Measurements from ENCODE around the gene SAMD3.
"Not testable (repeated sequence)": the region's sequence is repeated elsewhere in the genome, so short reads cannot be mapped to it uniquely, and the experiment has no call there.

The SAMD3 gene

DNA sequence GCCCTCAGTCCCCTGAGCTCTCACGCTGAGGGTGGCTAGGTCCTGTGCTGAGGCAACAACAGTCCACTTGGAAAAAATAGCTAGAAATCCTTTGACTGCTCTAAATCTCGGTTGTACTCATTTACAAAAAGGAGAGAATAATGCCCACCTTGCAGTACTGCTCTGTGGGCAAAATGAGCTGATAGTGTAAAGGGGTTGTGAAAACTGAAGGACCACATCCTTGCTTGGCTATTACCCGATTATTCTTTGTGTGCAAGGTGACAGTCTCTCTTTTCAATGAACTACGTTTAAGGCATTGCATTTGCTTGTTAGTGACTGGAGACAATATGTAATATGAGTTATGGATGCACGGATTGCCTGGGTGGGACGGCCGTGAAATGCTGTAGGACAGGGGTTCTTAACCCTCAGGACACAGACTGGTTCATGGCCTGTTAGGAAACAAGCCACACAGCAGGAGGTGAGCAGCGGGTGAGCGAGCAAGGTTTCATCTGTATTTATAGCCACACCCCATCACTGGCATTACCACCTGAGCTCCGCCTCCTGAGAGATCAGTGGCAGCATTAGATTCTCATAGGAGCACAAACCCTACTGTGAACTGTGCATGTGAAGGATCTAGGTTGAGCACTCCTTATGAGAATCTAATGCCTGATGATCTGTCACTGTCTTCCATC is 14.6 kb downstream of the SAMD3 start:
- DNase-seq = no peak

DNA sequence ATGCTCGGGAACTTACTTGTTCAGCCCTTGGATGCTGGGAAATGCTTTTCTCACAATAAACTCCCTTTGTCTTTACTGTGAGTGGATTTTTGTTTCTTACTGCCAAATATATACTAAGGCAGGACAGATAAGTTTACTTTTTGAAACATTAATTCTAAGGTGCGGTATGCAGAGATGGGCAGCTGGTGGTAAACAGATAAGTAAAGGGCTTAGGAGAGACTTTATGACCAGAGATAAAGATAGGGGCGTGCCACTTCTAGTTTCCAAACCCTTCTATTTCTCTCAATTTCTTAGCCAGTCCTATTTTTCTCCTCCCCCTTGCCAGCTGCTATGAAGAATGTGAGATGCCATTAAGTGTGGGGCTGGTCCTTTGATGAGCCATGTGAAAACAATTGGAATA is 16.3 kb downstream of the SAMD3 start:
- no peak for DNase-seq

DNA sequence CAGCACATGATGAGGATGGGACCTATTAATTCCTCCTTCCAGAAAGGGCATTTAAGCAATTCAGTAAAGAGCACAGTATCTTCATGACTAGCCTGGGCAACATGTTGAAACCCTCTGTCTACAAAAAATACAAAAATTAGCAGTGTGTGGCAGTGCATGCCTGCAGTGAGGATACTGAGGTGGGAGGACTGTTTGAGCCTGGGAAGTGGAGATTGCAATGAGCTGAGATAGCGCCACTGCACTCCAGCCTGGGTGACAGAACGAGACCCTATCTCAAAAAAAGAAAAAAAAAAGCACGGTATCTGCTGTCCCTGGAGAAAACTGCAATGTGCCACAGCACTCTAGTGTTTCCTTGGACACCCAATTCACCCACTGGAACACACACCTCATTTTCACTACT is 18.4 kb downstream of the SAMD3 start:
- DNase-seq = no peak

GRCh38 chr6:130203370-130203769 is 19.4 kb downstream of the SAMD3 start:
- no peak for DNase-seq

- DNase-seq = no peak
Measured at GRCh38 chr6:130202782-130203181, 20.0 kb downstream of the SAMD3 start.

GRCh38 chr6:130200020-130200419 is 22.7 kb downstream of the SAMD3 start:
- DNase-seq = no peak

- no peak for DNase-seq
Measured at GRCh38 chr6:130198483-130199035, 24.2 kb downstream of the SAMD3 start.

GRCh38 chr6:130197816-130198482 is 24.8 kb downstream of the SAMD3 start:
- not testable (repeated sequence) for DNase-seq

DNA sequence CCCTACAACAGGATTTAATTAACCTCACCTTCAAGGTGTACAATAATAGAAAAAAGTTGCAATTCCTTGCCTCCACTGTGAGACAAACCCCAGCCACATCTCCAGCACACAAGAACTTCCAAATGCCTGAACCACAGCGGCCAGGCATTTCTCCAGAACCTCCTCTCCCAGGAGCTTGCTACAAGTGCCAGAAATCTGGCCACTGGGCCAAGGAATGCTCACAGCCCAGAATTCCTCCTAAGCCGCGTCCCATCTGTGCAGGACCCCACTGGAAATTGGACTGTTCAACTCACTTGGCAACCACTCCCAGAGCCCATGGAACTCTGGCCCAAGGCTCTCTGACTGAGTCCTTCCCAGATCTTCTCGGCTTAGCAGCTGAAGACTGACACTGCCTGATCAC is 28.3 kb downstream of the SAMD3 start:
- DNase-seq = not testable (repeated sequence)

DNA sequence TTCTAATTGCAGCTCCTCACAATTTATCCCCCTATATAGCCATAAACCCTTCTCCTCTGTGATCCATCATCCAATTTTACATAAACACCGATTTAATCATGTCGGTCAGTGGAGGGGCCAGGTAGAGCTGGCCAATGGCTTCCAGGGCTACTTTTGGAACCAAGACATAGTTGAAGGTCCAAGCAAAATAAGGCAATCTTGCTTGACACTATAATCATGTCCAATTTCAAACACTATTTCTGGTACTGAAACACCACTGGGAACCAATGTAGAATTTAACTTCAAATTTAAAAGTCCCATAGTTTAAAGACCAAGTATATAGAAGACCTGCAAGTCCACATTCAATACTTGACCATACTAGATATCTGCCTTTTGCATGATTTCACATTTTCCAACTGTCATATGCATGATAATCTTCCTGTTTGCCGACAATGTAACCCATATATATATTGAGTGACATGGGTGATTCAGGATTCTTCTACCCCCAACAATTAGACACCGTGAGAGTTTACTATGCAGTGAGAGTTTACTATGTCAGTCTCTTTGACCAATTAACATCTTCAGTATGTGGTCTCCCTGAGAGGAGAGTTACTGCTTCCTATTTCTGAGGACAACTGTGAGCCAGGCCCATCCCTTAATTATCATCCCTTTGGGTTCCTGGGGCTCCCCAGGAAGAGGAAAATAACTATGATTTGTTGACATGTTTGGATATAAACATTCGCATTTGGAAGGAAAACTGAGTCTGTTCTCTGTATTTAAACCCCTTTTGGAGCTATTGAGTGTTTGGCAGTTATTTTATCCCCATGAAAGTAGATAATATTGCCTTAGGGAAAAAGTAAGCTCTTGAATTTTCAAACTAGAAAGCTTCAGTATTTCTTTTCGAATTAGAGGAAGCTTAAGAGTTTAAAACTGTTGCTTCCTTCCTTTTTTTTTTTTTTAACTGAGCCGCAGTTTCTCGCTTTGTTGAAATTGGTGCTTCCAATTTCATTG is 31.8 kb downstream of the SAMD3 start:
- no peak for DNase-seq

DNA sequence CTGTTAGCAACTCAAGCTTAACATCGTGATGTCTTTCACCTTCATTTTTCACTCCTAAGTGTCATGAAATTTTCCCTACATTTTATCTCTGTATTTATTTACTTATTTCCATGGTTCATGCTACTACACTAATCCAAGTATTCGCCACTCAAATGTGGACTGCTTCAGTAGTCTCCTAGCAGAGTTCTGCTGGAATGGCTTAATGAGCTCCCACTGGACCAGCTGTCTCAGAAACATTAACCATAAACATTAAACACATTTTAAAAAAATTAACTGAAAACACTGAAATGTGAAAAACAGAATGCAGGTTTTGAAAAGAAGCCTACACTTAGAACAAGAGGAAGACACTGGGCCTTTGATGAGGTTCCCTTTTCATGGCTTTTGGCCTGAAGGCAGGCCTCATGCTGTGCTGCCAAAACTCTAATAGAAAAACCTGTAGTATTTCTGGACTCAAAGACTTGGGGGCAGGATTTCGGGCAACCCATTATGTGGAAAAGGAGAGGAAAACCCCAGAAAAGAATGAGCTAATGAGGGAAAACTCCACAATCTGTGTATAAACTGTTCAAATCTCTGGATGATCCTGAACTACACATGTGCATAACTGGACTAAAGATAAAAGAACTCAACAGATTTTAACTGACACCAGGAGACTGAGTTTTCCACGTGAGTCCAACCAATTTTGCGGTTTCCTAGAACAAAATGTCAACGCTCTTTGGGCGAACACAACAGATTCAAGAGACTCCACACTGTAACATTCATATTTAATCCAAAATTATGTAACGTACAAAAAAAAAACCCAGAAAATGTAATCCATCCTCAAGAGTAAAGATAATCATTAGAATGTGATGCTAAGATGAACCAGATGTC is 33.0 kb downstream of the SAMD3 start:
- no peak for DNase-seq

DNA sequence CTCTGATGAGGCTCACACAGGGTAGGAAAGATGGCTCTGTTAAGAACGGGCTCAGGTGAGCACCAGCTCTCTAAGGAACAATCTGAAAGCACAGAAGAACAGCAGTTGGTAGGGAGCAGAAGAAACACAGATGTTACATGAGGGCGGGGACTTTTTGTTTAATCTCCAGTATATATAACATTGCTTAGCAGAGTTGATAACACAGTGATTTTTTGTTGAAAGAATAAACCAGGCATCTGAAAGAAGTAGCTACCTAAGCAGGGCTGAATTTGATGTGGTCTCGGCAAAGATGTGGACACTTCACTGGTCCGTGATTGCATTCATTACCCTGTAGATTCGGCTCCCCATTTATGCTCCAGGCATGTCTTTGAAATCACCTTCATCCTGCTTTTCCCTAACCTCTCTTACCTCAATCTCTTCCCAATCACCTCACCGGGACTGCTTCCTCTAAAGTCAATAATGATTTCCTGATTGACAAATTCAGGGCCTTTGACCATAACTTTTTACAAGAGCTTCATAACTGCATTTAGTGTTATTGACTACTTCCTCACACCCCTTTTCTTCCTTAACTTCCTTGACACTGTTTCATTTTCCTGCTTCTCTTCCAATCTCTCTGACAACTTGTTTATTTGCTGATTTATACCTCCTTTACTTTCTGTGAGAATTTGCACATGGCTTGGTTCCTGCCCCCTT is 34.4 kb downstream of the SAMD3 start:
- DNase-seq = no peak

DNA sequence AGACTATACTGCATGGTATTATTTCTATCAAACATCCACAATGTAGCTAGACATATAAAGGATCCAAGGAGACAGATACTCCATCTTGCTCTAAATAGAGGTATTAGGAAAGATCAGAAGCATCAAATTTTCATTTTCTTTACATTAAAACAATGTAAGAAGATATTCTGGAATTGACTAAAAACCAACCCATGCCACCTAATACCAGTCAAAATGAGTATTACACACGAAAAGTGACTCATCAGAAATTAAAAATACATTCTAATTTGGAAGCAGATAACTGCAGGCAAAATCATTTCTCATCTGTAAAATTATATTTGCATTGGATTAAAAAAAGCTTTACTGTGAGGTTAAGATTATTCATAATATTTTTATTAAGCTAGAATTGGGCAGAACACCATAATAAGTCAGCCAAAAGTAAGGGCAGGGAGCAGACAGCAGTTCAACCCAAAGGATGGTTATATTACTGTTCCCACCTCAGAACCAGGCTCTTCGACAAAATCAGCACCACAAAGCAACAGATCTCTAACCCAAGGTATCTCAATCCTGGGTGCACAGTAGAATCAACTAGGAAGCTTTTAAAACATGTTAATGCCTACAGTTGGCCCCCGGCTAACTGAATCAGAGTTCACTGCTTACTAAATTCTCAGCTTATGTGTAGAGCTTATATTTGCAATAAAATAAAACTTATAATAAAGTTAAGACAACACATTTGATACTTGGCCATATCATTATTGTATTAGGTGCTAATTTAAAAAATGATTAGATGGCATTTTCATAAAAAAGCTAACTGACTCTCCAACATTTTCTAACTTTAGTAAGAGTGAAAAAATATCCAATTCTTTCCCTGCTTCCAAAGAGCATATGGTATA is 35.2 kb downstream of the SAMD3 start:
- no peak for DNase-seq

- DNase-seq = no peak
Measured at GRCh38 chr6:130185658-130186057, 37.1 kb downstream of the SAMD3 start.

DNA sequence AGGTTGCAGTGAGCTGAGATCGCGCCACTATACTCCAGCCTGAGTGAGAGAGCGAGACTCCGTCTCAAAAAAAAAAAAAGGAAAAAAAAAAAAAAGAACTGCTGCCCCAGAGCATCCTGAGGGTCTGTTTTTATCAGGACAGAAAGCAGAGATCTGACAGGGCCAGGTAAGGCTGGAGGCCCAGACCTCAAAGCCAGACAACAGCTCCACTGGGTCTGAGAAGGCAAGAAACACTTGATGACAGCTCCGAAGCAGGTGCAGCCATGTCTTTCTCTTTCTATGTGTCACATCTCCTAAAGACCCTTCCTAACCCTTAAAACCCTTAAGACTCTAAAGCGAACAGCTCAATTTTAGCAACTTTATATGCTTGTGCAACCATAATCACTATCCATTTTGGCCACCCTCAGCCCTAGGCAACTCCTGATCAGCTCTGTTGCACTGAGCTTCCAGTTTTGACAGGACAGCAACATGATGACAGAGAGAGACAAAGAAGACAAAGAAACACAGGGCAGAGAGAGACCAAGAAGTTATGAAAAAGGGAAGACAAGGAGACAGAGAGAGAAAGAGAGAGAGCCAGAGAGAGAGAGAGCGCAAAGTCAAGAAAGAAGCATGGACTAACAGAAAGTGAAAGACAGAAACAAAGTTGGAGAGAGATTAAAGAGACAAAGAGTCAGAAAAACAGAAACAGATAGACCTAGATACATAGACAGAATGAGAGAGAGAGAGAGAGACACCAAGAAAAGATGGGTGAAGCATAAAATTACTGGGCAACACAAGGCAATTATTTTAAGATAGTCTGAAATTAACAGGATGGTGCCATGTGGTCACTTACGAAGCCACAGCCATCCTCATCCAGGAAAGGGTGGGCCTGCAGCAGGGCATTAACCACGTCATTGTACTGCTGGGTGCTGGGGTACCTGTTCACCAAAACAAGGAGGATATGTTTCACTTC is 39.2 kb downstream of the SAMD3 start:
- DNase-seq = no peak

DNA sequence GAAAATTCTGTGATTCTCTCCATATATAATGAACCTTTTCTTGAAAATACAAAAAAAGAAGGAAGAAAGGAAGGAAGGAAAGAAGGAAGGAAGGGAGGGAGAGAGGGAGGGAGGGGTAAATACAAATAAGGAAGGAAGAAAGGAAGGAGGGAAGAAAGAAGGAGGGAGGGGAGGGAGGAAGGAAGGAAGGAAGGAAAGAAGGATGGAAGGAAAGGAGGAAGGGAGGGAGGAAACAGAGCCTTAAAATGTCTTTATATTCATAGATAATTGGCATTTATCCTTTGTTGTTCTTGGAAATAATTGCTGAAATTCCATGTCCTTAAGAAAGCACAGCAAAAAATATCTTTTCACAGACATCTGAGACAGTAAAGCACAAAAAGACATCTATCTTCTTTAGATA is 40.3 kb downstream of the SAMD3 start:
- no peak for DNase-seq

GRCh38 chr6:130178692-130179091 is 44.1 kb downstream of the SAMD3 start:
- no peak for DNase-seq

DNA sequence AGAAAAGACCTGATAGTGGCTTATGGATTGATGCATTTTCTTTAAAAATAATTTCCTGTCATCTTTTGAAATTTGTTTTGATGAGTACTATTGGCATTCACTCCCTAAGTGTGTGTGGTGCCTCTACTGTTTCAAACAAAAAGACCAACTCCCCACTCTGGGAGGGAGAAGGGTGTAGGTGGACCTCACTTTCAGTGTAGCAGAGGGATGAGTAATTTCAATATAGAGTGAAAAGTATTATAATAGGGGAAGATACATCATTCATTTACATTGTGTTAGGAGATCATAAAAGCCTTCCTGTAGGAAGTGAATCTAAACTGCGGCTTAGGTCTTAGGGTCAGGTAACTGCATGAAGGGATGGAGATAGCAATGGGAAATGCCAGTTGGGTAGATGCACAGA is 46.4 kb downstream of the SAMD3 start:
- DNase-seq = no peak

DNA sequence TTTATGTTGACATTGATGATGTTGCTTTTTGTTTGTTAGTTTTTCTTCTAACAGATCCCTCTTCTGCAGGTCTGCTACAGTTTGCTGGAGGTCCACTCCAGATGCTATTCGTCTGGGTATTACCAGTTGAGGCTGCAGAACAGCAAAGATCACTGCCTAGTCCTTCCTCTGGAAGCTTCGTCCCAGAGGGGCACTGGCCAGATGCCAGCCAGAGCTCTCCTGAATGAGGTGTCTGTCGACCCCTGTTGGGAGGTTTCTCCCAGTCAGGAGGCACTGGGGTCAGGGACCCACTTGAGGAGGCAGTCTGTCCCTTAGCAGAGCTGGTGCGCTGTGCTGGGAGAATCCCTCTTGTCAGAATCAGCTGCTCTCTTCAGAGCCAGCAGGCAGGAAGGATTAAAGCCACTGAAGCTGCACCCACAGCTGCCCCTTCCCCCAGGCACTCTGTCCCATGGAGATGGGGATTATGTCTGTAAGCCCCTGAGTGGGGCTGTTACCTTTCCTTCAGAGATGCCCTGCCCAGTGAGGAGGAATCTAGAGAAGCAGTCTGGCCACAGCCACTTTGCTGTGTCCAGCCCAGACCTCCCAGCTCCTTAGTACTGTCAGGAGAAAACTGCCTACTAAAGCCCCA is 49.3 kb downstream of the SAMD3 start:
- DNase-seq = not testable (repeated sequence)
